WTC11 (cell line): Measurements from ENCODE around the gene REC8. TPM values are rescaled to one million over a fixed set of nuclear protein-coding genes. Genes with fewer than 3 reads are reported as not detected.

Experiments used
- ATAC-seq: fragments of 200-7000 bp; cut with Tn5 transposase; 2 replicates; pipeline ENCODE4 v1.10.0; 2021; ENCODE audit warnings: mild to moderate bottlenecking, moderate library complexity
- CTCF ChIA-PET: fragments of 300-600 bp; sonication (Branson Sonifier 250); formaldehyde crosslinking; loops from one replicate; lab custom pipeline; 2021; ENCODE audit warnings: antibody characterized with exemption; lab: Charles Lee
- POLR2A ChIA-PET: fragments of 350-600 bp; sonication (Branson Sonifier 250); formaldehyde crosslinking; loops from one replicate; lab custom pipeline; 2021; ENCODE audit warnings: antibody characterized with exemption; lab: Charles Lee
- DNase-seq: peaks from one replicate; pipeline ENCODE4 v3.0.0; 2021; ENCODE audit warnings: low spot score
- H3K27ac Mint-ChIP-seq: 2 replicates; pipeline ENCODE4 v1.8.0; 2021; ENCODE audit warnings: mixed read lengths
- H3K27me3 Mint-ChIP-seq: 2 replicates; pipeline ENCODE4 v1.8.0; 2021; ENCODE audit warnings: low read depth, mild to moderate bottlenecking, moderate library complexity, mixed read lengths
- H3K36me3 Mint-ChIP-seq: 2 replicates; pipeline ENCODE4 v1.8.0; 2021; ENCODE audit warnings: mixed read lengths
- H3K4me1 Mint-ChIP-seq: 2 replicates; pipeline ENCODE4 v1.8.0; 2022; ENCODE audit warnings: mixed read lengths
- H3K4me3 Mint-ChIP-seq: 2 replicates; pipeline ENCODE4 v1.8.0; 2021; ENCODE audit warnings: mild to moderate bottlenecking, moderate library complexity, mixed read lengths
- H3K9me3 Mint-ChIP-seq: 2 replicates; pipeline ENCODE4 v1.8.0; 2021; ENCODE audit warnings: mixed read lengths
- CREM ChIP-seq: sonication (generic); formaldehyde crosslinking; IDR thresholded peaks from 2 replicates; pipeline ENCODE4 v1.8.1; 2022; ENCODE audit warnings: mild to moderate bottlenecking, missing genetic modification reagents, moderate library complexity
- ETV6 ChIP-seq: sonication (generic); formaldehyde crosslinking; IDR thresholded peaks from 2 replicates; pipeline ENCODE4 v1.8.1; 2022; ENCODE audit warnings: mild to moderate bottlenecking, missing genetic modification reagents
- IRF2 ChIP-seq: sonication (generic); formaldehyde crosslinking; IDR thresholded peaks from 2 replicates; pipeline ENCODE4 v1.8.0; 2022; ENCODE audit warnings: low read depth, missing genetic modification reagents, borderline replicate concordance
- NR1H2 ChIP-seq: sonication (generic); formaldehyde crosslinking; IDR thresholded peaks from 2 replicates; pipeline ENCODE4 v1.9.0; 2021; ENCODE audit warnings: mild to moderate bottlenecking, moderate library complexity, missing genetic modification reagents
- TCF7 ChIP-seq: sonication (generic); formaldehyde crosslinking; IDR thresholded peaks from 2 replicates; pipeline ENCODE4 v1.8.0; 2022; ENCODE audit warnings: mild to moderate bottlenecking, low read depth, missing genetic modification reagents, moderate library complexity
- TEAD4 ChIP-seq: sonication (generic); formaldehyde crosslinking; IDR thresholded peaks from 2 replicates; pipeline ENCODE4 v1.8.0; 2022; ENCODE audit warnings: mild to moderate bottlenecking, missing genetic modification reagents
- ZNF423 ChIP-seq: fragments of 250-450 bp; sonication (Bioruptor Pico); IDR thresholded peaks from 2 replicates; pipeline ENCODE4 v2.1.2; 2022; ENCODE audit warnings: mild to moderate bottlenecking, moderate library complexity
- ZNF671 ChIP-seq: fragments of 250-450 bp; sonication (Bioruptor Pico); IDR thresholded peaks from 2 replicates; pipeline ENCODE4 v1.8.0; 2021; ENCODE audit warnings: mild to moderate bottlenecking
- total RNA-seq: library from RNA; stranded (reverse); gene quantifications from 3 replicates; pipeline ENCODE4 v1.2.3, GENCODE V29; 2021
- TF ChIP-seq, protein P1 (sequence below): sonication (generic); formaldehyde crosslinking; IDR thresholded peaks from 2 replicates; pipeline ENCODE4 v1.8.1; 2023; ENCODE audit warnings: mild to moderate bottlenecking, missing genetic modification reagents
- TF ChIP-seq, protein P2 (sequence below): sonication (generic); formaldehyde crosslinking; IDR thresholded peaks from 2 replicates; pipeline ENCODE4 v1.8.0; 2023; ENCODE audit warnings: missing genetic modification reagents
- TF ChIP-seq, protein P3 (sequence below): sonication (generic); formaldehyde crosslinking; IDR thresholded peaks from 2 replicates; pipeline ENCODE4 v1.8.1; 2023; ENCODE audit warnings: mild to moderate bottlenecking, missing genetic modification reagents, moderate library complexity
- TF ChIP-seq, protein P4 (sequence below): sonication (generic); formaldehyde crosslinking; IDR thresholded peaks from 2 replicates; pipeline ENCODE4 v1.8.0; 2022; ENCODE audit warnings: mild to moderate bottlenecking, missing genetic modification reagents
- TF ChIP-seq, protein P5 (sequence below): sonication (generic); formaldehyde crosslinking; IDR thresholded peaks from 2 replicates; pipeline ENCODE4 v1.8.0; 2023; ENCODE audit warnings: missing genetic modification reagents, mild to moderate bottlenecking, borderline replicate concordance
- TF ChIP-seq, protein P6 (sequence below): sonication (generic); formaldehyde crosslinking; IDR thresholded peaks from 2 replicates; pipeline ENCODE4 v1.8.1; 2022; ENCODE audit warnings: low read depth, mild to moderate bottlenecking, moderate library complexity, missing genetic modification reagents, borderline replicate concordance
- TF ChIP-seq, protein P7 (sequence below): sonication (generic); formaldehyde crosslinking; IDR thresholded peaks from 2 replicates; pipeline ENCODE4 v1.8.0; 2022; ENCODE audit warnings: missing genetic modification reagents
- TF ChIP-seq, protein P8 (sequence below): sonication (generic); formaldehyde crosslinking; IDR thresholded peaks from 2 replicates; pipeline ENCODE4 v1.8.1; 2023; ENCODE audit warnings: mild to moderate bottlenecking, missing genetic modification reagents, moderate library complexity
- TF ChIP-seq, protein P9 (sequence below): sonication (generic); formaldehyde crosslinking; IDR thresholded peaks from 2 replicates; pipeline ENCODE4 v1.8.1; 2022; ENCODE audit warnings: low read depth, missing genetic modification reagents, borderline replicate concordance

REC8 gene
- total RNA-seq, 1 experiment from 2014 or later, result 32.2 TPM

DNA sequence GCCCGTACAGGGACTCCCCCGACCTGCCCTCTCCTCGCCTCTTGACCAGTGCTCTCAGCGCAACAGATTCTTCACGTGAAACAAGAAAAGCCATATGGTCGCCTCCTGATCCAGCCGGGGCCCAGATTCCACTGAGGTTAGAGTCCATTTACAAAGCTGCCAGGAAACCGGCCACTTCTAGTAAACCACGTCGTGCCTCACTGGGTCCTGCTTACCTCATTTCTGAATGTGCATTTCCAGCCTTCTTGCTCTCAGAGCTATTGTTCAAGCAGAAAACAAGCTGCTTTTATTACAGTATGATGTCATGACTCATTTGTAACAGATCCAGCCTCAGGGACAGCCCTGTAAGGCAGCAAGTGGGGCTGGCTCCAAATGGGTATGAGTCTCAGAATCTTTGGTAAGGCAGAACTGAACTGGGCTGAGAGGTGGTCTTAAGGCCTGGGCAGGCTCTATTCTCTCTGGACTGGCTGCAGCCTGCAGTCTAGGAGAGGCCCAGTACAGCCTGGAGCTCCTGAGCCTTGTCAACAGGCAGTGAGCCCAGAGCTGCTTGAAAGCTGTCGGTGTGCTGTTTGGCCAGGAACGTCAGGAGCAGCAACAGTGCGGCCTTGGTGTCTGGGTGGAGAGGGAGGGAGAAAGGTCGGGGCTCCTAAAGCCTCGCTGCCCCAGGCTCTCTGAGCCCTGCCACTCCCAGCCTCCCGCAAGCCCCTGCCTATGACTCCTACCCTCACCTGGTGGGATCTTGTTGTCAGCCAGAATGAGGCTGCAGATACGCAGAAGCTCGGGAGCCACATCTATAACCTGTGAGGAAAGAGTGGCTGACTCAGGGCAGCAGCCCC, 8.3 kb downstream of the REC8 start (continued):
- TF ChIP-seq, protein P1, sequence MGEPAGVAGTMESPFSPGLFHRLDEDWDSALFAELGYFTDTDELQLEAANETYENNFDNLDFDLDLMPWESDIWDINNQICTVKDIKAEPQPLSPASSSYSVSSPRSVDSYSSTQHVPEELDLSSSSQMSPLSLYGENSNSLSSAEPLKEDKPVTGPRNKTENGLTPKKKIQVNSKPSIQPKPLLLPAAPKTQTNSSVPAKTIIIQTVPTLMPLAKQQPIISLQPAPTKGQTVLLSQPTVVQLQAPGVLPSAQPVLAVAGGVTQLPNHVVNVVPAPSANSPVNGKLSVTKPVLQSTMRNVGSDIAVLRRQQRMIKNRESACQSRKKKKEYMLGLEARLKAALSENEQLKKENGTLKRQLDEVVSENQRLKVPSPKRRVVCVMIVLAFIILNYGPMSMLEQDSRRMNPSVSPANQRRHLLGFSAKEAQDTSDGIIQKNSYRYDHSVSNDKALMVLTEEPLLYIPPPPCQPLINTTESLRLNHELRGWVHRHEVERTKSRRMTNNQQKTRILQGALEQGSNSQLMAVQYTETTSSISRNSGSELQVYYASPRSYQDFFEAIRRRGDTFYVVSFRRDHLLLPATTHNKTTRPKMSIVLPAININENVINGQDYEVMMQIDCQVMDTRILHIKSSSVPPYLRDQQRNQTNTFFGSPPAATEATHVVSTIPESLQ, result no peak

DNA sequence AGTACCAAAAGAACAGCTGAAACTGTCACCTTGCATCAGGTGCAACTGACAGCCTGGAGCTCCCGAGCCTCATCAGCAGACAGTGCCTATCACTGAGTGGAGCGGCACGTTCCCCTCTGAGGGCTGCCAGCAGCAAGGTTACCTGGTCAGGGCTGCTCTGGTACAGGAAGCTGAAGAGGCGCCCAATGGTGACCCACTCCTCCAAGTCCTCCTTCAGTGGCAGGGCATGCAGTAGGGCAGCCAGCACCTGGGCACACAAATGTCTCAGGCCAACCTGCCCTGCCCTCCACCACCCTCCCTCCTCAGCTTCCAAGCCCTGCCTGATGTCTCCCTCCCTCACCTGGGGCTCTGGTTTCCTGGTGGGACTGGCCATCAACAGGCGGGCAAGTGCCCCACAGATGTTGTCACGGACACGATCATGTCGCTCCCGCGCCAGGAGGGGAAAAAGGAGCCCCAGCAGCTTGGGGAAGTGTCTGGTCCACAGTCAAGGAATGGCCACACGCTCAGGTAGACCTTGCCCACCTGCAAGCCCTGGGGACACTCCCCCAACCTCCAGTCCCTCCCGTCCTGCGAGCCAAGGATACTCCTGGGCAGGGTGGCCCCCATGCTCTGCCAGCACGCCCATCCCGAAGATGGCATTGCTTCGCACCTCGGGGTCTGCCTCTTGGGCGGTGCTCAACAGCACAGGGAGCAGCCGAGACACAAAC, 9.6 kb downstream of the REC8 start:
- H3K4me3 Mint-ChIP-seq, result no peak overlapping the region
- no peaks in the 10 kb centered on the region for H3K27me3 Mint-ChIP-seq
- no peaks in the 10 kb centered on the region for H3K4me1 Mint-ChIP-seq
- TF ChIP-seq ZNF671 (CRISPR knock-in tag), result no peak
- TF ChIP-seq, protein P2, sequence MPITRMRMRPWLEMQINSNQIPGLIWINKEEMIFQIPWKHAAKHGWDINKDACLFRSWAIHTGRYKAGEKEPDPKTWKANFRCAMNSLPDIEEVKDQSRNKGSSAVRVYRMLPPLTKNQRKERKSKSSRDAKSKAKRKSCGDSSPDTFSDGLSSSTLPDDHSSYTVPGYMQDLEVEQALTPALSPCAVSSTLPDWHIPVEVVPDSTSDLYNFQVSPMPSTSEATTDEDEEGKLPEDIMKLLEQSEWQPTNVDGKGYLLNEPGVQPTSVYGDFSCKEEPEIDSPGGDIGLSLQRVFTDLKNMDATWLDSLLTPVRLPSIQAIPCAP (CRISPR knock-in tag), result no peak
- TF ChIP-seq ZNF423, result no peak
- TF ChIP-seq, protein P3, sequence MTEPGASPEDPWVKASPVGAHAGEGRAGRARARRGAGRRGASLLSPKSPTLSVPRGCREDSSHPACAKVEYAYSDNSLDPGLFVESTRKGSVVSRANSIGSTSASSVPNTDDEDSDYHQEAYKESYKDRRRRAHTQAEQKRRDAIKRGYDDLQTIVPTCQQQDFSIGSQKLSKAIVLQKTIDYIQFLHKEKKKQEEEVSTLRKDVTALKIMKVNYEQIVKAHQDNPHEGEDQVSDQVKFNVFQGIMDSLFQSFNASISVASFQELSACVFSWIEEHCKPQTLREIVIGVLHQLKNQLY (CRISPR knock-in tag), result no peak
- TF ChIP-seq ETV6 (CRISPR knock-in tag), result no peak
- no peak for TF ChIP-seq IRF2 (CRISPR knock-in tag)
- TF ChIP-seq TEAD4 (CRISPR knock-in tag), result no peak
- TF ChIP-seq, protein P4, sequence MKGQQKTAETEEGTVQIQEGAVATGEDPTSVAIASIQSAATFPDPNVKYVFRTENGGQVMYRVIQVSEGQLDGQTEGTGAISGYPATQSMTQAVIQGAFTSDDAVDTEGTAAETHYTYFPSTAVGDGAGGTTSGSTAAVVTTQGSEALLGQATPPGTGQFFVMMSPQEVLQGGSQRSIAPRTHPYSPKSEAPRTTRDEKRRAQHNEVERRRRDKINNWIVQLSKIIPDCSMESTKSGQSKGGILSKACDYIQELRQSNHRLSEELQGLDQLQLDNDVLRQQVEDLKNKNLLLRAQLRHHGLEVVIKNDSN (CRISPR knock-in tag), result no peak
- no peak for TF ChIP-seq NR1H2
- TF ChIP-seq, protein P5, sequence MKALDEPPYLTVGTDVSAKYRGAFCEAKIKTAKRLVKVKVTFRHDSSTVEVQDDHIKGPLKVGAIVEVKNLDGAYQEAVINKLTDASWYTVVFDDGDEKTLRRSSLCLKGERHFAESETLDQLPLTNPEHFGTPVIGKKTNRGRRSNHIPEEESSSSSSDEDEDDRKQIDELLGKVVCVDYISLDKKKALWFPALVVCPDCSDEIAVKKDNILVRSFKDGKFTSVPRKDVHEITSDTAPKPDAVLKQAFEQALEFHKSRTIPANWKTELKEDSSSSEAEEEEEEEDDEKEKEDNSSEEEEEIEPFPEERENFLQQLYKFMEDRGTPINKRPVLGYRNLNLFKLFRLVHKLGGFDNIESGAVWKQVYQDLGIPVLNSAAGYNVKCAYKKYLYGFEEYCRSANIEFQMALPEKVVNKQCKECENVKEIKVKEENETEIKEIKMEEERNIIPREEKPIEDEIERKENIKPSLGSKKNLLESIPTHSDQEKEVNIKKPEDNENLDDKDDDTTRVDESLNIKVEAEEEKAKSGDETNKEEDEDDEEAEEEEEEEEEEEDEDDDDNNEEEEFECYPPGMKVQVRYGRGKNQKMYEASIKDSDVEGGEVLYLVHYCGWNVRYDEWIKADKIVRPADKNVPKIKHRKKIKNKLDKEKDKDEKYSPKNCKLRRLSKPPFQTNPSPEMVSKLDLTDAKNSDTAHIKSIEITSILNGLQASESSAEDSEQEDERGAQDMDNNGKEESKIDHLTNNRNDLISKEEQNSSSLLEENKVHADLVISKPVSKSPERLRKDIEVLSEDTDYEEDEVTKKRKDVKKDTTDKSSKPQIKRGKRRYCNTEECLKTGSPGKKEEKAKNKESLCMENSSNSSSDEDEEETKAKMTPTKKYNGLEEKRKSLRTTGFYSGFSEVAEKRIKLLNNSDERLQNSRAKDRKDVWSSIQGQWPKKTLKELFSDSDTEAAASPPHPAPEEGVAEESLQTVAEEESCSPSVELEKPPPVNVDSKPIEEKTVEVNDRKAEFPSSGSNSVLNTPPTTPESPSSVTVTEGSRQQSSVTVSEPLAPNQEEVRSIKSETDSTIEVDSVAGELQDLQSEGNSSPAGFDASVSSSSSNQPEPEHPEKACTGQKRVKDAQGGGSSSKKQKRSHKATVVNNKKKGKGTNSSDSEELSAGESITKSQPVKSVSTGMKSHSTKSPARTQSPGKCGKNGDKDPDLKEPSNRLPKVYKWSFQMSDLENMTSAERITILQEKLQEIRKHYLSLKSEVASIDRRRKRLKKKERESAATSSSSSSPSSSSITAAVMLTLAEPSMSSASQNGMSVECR (CRISPR knock-in tag), result no peak
- TF ChIP-seq, protein P6, sequence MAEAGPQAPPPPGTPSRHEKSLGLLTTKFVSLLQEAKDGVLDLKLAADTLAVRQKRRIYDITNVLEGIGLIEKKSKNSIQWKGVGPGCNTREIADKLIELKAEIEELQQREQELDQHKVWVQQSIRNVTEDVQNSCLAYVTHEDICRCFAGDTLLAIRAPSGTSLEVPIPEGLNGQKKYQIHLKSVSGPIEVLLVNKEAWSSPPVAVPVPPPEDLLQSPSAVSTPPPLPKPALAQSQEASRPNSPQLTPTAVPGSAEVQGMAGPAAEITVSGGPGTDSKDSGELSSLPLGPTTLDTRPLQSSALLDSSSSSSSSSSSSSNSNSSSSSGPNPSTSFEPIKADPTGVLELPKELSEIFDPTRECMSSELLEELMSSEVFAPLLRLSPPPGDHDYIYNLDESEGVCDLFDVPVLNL (CRISPR knock-in tag), result no peak
- no peak for TF ChIP-seq TCF7
- no peak for TF ChIP-seq CREM (CRISPR knock-in tag)
- TF ChIP-seq, protein P7, sequence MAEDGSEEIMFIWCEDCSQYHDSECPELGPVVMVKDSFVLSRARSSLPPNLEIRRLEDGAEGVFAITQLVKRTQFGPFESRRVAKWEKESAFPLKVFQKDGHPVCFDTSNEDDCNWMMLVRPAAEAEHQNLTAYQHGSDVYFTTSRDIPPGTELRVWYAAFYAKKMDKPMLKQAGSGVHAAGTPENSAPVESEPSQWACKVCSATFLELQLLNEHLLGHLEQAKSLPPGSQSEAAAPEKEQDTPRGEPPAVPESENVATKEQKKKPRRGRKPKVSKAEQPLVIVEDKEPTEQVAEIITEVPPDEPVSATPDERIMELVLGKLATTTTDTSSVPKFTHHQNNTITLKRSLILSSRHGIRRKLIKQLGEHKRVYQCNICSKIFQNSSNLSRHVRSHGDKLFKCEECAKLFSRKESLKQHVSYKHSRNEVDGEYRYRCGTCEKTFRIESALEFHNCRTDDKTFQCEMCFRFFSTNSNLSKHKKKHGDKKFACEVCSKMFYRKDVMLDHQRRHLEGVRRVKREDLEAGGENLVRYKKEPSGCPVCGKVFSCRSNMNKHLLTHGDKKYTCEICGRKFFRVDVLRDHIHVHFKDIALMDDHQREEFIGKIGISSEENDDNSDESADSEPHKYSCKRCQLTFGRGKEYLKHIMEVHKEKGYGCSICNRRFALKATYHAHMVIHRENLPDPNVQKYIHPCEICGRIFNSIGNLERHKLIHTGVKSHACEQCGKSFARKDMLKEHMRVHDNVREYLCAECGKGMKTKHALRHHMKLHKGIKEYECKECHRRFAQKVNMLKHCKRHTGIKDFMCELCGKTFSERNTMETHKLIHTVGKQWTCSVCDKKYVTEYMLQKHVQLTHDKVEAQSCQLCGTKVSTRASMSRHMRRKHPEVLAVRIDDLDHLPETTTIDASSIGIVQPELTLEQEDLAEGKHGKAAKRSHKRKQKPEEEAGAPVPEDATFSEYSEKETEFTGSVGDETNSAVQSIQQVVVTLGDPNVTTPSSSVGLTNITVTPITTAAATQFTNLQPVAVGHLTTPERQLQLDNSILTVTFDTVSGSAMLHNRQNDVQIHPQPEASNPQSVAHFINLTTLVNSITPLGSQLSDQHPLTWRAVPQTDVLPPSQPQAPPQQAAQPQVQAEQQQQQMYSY (CRISPR knock-in tag), result no peak
- TF ChIP-seq, protein P8, sequence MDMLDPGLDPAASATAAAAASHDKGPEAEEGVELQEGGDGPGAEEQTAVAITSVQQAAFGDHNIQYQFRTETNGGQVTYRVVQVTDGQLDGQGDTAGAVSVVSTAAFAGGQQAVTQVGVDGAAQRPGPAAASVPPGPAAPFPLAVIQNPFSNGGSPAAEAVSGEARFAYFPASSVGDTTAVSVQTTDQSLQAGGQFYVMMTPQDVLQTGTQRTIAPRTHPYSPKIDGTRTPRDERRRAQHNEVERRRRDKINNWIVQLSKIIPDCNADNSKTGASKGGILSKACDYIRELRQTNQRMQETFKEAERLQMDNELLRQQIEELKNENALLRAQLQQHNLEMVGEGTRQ (CRISPR knock-in tag), result no peak
- TF ChIP-seq, protein P9, sequence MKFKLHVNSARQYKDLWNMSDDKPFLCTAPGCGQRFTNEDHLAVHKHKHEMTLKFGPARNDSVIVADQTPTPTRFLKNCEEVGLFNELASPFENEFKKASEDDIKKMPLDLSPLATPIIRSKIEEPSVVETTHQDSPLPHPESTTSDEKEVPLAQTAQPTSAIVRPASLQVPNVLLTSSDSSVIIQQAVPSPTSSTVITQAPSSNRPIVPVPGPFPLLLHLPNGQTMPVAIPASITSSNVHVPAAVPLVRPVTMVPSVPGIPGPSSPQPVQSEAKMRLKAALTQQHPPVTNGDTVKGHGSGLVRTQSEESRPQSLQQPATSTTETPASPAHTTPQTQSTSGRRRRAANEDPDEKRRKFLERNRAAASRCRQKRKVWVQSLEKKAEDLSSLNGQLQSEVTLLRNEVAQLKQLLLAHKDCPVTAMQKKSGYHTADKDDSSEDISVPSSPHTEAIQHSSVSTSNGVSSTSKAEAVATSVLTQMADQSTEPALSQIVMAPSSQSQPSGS (CRISPR knock-in tag), result no peak
- TF ChIP-seq, all 79 proteins: peak for 0
- ATAC-seq, result no peak
- H3K36me3 Mint-ChIP-seq, result peaks cover 47% of the 10 kb centered on the region
- POLR2A ChIA-PET, result no interaction called here
- no peaks in the 10 kb centered on the region for H3K9me3 Mint-ChIP-seq
- H3K27ac Mint-ChIP-seq, result no peak overlapping the region
- CTCF ChIA-PET, result interaction anchor here (1.1 to 1.3 kb wide), 2 partner anchors 20 to 251 kb away, joined by 3 read pairs; partner anchors contain the start of gene IRF9
- no peak for DNase-seq
